Endothelial cell (in vitro differentiated cells): ENCODE measurements around the gene MVP. TPM values are rescaled to one million over a fixed set of nuclear protein-coding genes. Genes with fewer than 3 reads are reported as not detected.
A peak's percentile ranks its signal among the peaks of the same experiment; 100 is the strongest.

Experiments
- DNase-seq: peaks from one replicate; pipeline ENCODE4 v3.0.0; 2021; ENCODE audit warnings: low spot score
- H3K27ac Mint-ChIP-seq: one replicate; pipeline ENCODE4 v1.8.0; 2021; ENCODE audit warnings: mixed read lengths, inconsistent platforms; ENCODE audit not compliant: unreplicated experiment
- H3K27me3 Mint-ChIP-seq: one replicate; pipeline ENCODE4 v1.8.0; 2021; ENCODE audit warnings: mild to moderate bottlenecking, moderate library complexity, mixed read lengths, inconsistent platforms; ENCODE audit not compliant: unreplicated experiment
- H3K36me3 Mint-ChIP-seq: one replicate; pipeline ENCODE4 v1.8.0; 2021; ENCODE audit warnings: mild to moderate bottlenecking, low read depth, mixed read lengths, inconsistent platforms; ENCODE audit not compliant: unreplicated experiment
- H3K4me1 Mint-ChIP-seq: one replicate; pipeline ENCODE4 v1.8.0; 2021; ENCODE audit warnings: mild to moderate bottlenecking, mixed read lengths, inconsistent platforms; ENCODE audit not compliant: unreplicated experiment
- H3K4me3 Mint-ChIP-seq: one replicate; pipeline ENCODE4 v1.8.0; 2021; ENCODE audit warnings: mild to moderate bottlenecking, mixed read lengths, inconsistent platforms; ENCODE audit not compliant: unreplicated experiment
- H3K9me3 Mint-ChIP-seq: one replicate; pipeline ENCODE4 v1.8.0; 2021; ENCODE audit warnings: mixed read lengths, inconsistent platforms; ENCODE audit not compliant: unreplicated experiment
- total RNA-seq: library from RNA; stranded (reverse); fragmentation: NEBNext Ultra II Directional; extraction: Animal tissue kit (Norgen Biotek cat#: 25700); gene quantifications from one replicate; pipeline ENCODE4 v1.2.1, GENCODE V29; 2021; ENCODE audit not compliant: unreplicated experiment
- TF ChIP-seq, protein P1 (sequence below): fragments of 200-600 bp; sonication (generic); IDR thresholded peaks from one replicate; pipeline ENCODE4 v1.5.0; 2021; ENCODE audit warnings: antibody characterized with exemption; ENCODE audit not compliant: unreplicated experiment

MVP gene
- total RNA-seq, 1 donor from 2014 or later: 2.0 TPM

DNA sequence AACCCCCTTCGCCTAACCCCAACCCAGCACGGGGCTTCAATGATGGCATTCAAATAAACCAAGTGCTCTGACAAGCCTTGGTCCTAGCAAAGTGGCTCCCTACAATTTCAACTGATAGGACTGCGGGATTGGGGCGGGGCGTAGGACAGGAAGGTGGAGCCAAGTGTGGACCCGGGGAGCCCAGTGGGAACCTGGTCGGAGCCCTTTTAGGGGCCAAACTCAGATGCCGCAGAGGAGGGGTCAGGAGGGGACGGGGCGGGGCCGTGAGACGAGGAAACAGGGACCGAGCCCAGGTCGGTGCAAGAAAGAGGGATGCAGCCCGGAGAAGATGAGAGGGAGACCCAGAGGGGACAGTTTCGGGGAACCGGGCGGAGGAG, 55.9 kb downstream of the MVP start:
- peaks cover 4% of the 10 kb centered on the region for H3K4me1 Mint-ChIP-seq
- peaks cover 3% of the 10 kb centered on the region for H3K36me3 Mint-ChIP-seq
- H3K4me3 Mint-ChIP-seq: peak overlapping the region; percentile 77
- no peak overlapping the region for H3K27ac Mint-ChIP-seq
- TF ChIP-seq, protein P1, sequence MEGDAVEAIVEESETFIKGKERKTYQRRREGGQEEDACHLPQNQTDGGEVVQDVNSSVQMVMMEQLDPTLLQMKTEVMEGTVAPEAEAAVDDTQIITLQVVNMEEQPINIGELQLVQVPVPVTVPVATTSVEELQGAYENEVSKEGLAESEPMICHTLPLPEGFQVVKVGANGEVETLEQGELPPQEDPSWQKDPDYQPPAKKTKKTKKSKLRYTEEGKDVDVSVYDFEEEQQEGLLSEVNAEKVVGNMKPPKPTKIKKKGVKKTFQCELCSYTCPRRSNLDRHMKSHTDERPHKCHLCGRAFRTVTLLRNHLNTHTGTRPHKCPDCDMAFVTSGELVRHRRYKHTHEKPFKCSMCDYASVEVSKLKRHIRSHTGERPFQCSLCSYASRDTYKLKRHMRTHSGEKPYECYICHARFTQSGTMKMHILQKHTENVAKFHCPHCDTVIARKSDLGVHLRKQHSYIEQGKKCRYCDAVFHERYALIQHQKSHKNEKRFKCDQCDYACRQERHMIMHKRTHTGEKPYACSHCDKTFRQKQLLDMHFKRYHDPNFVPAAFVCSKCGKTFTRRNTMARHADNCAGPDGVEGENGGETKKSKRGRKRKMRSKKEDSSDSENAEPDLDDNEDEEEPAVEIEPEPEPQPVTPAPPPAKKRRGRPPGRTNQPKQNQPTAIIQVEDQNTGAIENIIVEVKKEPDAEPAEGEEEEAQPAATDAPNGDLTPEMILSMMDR: no peak
- DNase-seq: no peak
- no peaks in the 10 kb centered on the region for H3K9me3 Mint-ChIP-seq
- H3K27me3 Mint-ChIP-seq: peaks cover 6% of the 10 kb centered on the region

DNA sequence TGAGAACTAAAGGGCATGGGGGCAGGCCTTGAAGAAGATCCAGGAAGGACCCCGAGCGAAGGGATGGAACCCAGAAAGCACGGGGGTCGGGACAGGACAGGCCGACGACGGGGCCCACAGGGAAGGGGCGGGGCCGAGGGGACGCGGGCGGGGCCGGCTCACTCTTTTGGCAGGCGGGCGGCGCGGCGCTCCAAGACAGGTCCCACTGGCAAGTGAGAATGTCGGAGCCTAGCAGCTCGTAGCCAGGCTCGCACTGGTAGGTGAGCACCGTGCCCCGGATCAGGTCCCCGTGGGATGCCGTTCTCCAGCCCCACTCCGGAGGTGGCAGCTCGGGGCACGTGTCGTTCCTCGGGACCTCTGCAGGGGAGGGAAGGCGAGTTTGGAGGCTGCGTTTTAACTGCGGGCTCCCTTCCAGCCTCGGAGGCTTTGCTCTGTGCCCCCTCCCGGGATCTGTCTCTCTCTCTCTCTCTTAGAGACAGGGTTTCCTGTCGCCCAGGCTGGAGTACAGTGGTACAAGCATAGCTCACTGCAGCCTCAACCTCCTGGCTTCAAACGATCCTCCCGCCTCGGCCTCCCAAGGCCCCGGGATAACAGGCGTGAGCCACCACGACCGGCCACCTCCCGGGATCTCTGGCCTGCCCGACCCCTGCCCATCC, 56.5 kb downstream of the MVP start:
- H3K27me3 Mint-ChIP-seq: peaks cover 6% of the 10 kb centered on the region
- no peak for DNase-seq
- H3K27ac Mint-ChIP-seq: no peak overlapping the region
- TF ChIP-seq, protein P1: no peak
- peaks cover 3% of the 10 kb centered on the region for H3K36me3 Mint-ChIP-seq
- peaks cover 4% of the 10 kb centered on the region for H3K4me1 Mint-ChIP-seq
- no peak overlapping the region for H3K4me3 Mint-ChIP-seq
- H3K9me3 Mint-ChIP-seq: no peaks in the 10 kb centered on the region

DNA sequence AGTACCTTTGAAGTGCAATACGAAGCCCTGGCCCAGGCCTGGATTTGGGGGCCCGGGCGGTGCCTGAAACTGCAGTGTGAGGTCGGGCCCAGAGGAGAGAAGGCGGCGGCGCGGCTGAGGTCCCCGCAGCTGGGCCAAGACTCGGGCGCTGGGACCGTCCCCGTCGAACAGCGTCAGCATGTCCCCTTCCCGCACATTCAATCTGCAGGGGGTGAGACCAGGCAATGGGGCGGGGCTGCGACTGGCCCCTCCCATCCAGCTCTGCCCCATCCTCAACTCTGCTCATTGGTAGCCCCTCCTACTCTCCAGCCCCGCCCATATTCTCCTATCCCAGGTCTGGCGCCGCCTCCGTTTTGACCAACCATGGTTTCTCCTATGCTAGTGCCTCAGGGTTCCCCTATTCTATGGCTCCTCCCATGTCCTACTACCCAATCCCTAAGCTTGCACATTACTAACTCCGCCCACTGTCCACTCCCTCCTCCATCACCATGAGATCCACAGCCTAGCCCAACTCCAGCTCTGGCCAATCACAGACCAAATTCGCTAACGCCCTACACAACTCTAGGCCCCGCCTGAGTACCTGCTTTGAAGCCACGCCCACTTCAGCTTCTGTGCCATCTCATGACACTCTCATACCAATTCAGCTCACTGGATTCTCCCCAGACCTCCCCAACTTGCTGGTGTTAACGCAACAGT, 57.2 kb downstream of the MVP start:
- Mint-ChIP-seq H3K4me3 (peak overlapping the region; percentile 58), H3K27ac (no peak overlapping the region)
- peak; percentile 58 for DNase-seq

DNA sequence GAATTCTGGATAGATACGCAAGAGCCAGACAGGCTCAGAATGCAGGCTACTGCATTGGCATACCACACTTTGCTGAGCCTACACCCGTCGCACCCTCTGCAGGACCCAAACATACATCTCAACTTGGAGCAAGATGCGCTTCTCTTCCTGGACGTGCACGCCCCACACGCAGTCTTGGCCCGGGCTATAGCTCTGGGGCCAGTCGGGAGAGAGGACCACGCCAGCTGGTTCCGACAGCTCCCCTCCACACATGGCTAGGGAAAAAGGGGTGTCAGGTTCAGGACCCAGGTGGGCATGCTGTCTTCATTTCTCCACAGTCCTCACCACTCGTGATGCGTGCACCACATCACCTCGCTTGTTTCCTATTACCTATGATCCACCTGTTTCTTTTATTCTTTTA, 57.9 kb downstream of the MVP start:
- no peak for DNase-seq
- Mint-ChIP-seq H3K9me3 (no peaks in the 10 kb centered on the region), H3K27me3 (peaks cover 6% of the 10 kb centered on the region), H3K36me3 (peaks cover 7% of the 10 kb centered on the region), H3K4me1 (peaks cover 4% of the 10 kb centered on the region), H3K4me3 (no peak overlapping the region), H3K27ac (no peak overlapping the region)
- TF ChIP-seq, protein P1: no peak

More for the DNA sequence above, 57.2 kb downstream of the MVP start:
- peaks cover 3% of the 10 kb centered on the region for H3K36me3 Mint-ChIP-seq
- TF ChIP-seq, protein P1: no peak
- peaks cover 4% of the 10 kb centered on the region for H3K4me1 Mint-ChIP-seq
- no peaks in the 10 kb centered on the region for H3K9me3 Mint-ChIP-seq
- H3K27me3 Mint-ChIP-seq: peaks cover 6% of the 10 kb centered on the region

DNA sequence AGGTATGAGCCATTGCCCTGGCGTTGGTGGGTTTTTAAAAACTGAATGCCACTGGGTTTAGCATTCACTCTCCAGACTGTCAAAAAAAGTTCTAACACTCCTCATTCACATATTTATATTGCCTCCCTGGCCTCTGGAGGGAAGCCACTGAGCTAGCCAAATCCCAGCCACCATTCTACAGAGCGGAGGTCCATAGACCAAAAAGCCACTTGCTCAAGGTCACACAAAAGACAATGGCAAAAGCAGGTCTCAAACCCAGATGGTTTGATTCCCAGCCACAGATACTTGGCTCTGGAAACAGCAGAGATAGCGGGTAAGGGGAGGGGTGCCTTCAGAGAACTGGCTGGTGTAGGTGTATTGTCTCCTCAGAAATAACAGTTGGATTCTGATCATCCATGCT, 60.8 kb downstream of the MVP start:
- TF ChIP-seq, protein P1: no peak
- no peak for DNase-seq
- H3K4me3 Mint-ChIP-seq: no peak overlapping the region
- H3K9me3 Mint-ChIP-seq: no peaks in the 10 kb centered on the region
- peaks cover 14% of the 10 kb centered on the region for H3K36me3 Mint-ChIP-seq
- H3K27ac Mint-ChIP-seq: peak overlapping the region; percentile 61
- H3K4me1 Mint-ChIP-seq: peaks cover 4% of the 10 kb centered on the region
- H3K27me3 Mint-ChIP-seq: peaks cover 6% of the 10 kb centered on the region
